SK-N-SH (cell line): ENCODE data around the gene KCNT1.

Experiments used
- CHD2 ChIP-seq: fragments of 150-350 bp; IDR thresholded peaks from 2 replicates; pipeline ENCODE4 v1.6.1; 2018; ENCODE audit warnings: low read length; ENCODE audit not compliant: partially characterized antibody
- ELF1 ChIP-seq: IDR thresholded peaks from 2 replicates; pipeline ENCODE4 v1.4.0; 2012
- FOXM1 ChIP-seq: IDR thresholded peaks from 2 replicates; pipeline ENCODE4 v1.4.0; 2012; ENCODE audit warnings: low read depth, mild to moderate bottlenecking
- GABPA ChIP-seq: IDR thresholded peaks from 2 replicates; pipeline ENCODE4 v1.4.0; 2012; ENCODE audit warnings: low read depth, mild to moderate bottlenecking
- RAD21 ChIP-seq: IDR thresholded peaks from 2 replicates; pipeline ENCODE4 v1.6.1; 2012; ENCODE audit warnings: mild to moderate bottlenecking, low read length
- RCOR1 ChIP-seq: fragments of 150-350 bp; IDR thresholded peaks from 2 replicates; pipeline ENCODE4 v1.6.1; 2017; ENCODE audit warnings: antibody characterized with exemption, low read length
- SMC3 ChIP-seq: IDR thresholded peaks from 2 replicates; pipeline ENCODE4 v1.6.1; 2012; ENCODE audit warnings: low read depth, low read length, improper control_type of control experiment
- TEAD4 ChIP-seq: IDR thresholded peaks from 2 replicates; pipeline ENCODE4 v1.4.0; 2012; ENCODE audit warnings: mild to moderate bottlenecking, borderline replicate concordance; ENCODE audit not compliant: insufficient read depth
- TF ChIP-seq, protein P1 (sequence below): fragments of 200-600 bp; sonication (generic); IDR thresholded peaks from 2 replicates; pipeline ENCODE4 v1.6.1; 2017; ENCODE audit warnings: antibody characterized with exemption, mild to moderate bottlenecking, moderate library complexity
- TF ChIP-seq, protein P2 (sequence below): IDR thresholded peaks from 2 replicates; pipeline ENCODE4 v1.6.1; 2012; ENCODE audit warnings: mild to moderate bottlenecking, low read depth, low read length, moderate library complexity
- TF ChIP-seq, protein P3 (sequence below): IDR thresholded peaks from 2 replicates; pipeline ENCODE4; 2012

DNA sequence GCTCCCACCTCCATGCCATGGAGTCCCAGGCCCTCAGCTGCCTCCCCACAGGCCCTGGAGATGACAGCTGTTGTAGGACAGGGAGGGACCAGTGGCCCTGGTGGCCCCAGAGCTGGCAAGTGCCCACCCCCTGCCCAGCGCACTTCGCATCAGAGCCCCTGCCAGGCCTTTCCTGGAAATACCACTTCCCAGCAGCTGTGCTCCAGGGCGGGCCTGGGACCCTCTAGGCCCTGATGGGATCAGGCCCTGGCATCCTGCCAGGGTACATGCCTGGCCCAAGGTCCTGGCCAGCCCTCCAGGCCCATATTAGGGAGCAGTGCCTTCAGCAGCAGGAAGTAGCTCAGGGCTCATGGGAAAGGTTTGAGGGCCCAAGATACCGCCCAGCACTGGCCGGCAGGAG lies 2.5 kb downstream of the KCNT1 start:
- TF ChIP-seq, protein P1, sequence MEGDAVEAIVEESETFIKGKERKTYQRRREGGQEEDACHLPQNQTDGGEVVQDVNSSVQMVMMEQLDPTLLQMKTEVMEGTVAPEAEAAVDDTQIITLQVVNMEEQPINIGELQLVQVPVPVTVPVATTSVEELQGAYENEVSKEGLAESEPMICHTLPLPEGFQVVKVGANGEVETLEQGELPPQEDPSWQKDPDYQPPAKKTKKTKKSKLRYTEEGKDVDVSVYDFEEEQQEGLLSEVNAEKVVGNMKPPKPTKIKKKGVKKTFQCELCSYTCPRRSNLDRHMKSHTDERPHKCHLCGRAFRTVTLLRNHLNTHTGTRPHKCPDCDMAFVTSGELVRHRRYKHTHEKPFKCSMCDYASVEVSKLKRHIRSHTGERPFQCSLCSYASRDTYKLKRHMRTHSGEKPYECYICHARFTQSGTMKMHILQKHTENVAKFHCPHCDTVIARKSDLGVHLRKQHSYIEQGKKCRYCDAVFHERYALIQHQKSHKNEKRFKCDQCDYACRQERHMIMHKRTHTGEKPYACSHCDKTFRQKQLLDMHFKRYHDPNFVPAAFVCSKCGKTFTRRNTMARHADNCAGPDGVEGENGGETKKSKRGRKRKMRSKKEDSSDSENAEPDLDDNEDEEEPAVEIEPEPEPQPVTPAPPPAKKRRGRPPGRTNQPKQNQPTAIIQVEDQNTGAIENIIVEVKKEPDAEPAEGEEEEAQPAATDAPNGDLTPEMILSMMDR, result no peak
- TF ChIP-seq ELF1 (no peak), RAD21 (no peak), RCOR1 (no peak), FOXM1 (no peak), TEAD4 (no peak), CHD2 (no peak), GABPA (no peak), SMC3 (no peak)
- TF ChIP-seq, protein P2, sequence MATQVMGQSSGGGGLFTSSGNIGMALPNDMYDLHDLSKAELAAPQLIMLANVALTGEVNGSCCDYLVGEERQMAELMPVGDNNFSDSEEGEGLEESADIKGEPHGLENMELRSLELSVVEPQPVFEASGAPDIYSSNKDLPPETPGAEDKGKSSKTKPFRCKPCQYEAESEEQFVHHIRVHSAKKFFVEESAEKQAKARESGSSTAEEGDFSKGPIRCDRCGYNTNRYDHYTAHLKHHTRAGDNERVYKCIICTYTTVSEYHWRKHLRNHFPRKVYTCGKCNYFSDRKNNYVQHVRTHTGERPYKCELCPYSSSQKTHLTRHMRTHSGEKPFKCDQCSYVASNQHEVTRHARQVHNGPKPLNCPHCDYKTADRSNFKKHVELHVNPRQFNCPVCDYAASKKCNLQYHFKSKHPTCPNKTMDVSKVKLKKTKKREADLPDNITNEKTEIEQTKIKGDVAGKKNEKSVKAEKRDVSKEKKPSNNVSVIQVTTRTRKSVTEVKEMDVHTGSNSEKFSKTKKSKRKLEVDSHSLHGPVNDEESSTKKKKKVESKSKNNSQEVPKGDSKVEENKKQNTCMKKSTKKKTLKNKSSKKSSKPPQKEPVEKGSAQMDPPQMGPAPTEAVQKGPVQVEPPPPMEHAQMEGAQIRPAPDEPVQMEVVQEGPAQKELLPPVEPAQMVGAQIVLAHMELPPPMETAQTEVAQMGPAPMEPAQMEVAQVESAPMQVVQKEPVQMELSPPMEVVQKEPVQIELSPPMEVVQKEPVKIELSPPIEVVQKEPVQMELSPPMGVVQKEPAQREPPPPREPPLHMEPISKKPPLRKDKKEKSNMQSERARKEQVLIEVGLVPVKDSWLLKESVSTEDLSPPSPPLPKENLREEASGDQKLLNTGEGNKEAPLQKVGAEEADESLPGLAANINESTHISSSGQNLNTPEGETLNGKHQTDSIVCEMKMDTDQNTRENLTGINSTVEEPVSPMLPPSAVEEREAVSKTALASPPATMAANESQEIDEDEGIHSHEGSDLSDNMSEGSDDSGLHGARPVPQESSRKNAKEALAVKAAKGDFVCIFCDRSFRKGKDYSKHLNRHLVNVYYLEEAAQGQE, result no peak
- TF ChIP-seq, protein P3, sequence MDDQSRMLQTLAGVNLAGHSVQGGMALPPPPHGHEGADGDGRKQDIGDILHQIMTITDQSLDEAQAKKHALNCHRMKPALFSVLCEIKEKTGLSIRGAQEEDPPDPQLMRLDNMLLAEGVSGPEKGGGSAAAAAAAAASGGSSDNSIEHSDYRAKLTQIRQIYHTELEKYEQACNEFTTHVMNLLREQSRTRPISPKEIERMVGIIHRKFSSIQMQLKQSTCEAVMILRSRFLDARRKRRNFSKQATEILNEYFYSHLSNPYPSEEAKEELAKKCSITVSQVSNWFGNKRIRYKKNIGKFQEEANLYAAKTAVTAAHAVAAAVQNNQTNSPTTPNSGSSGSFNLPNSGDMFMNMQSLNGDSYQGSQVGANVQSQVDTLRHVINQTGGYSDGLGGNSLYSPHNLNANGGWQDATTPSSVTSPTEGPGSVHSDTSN, result no peak
